Neural cell (in vitro differentiated cells): ENCODE measurements around the gene FHIT. TPM values are rescaled to one million over a fixed set of nuclear protein-coding genes. Genes with fewer than 3 reads are reported as not detected.

Source experiments
- H2AFZ ChIP-seq: fragments of 200-600, 300-800 bp; sonication (generic), shearing (Covaris generic); 2 replicates; pipeline ENCODE4 v1.6.0; 2014; ENCODE audit warnings: low read depth, mild to moderate bottlenecking, antibody characterized with exemption, low read length, moderate library complexity
- H3F3A ChIP-seq: fragments of 200-600 bp; shearing (Covaris generic); 2 replicates; pipeline ENCODE4 v1.6.1; 2016; ENCODE audit warnings: mild to moderate bottlenecking, moderate library complexity, mixed read lengths, antibody characterized with exemption, low read length; ENCODE audit not compliant: insufficient read depth, poor library complexity, severe bottlenecking
- H3K27ac ChIP-seq: fragments of 200-600, 300-800 bp; sonication (generic), shearing (Covaris generic); 2 replicates; pipeline ENCODE4 v1.5.1; 2014; ENCODE audit warnings: mild to moderate bottlenecking, low read length, moderate library complexity
- H3K27me3 ChIP-seq: fragments of 300-800, 200-600 bp; sonication (generic), shearing (Covaris generic); 2 replicates; pipeline ENCODE4 v1.6.0; 2014; ENCODE audit warnings: mild to moderate bottlenecking, low read depth, low read length, moderate library complexity; ENCODE audit not compliant: insufficient read depth
- H3K36me3 ChIP-seq: fragments of 300-800, 200-600 bp; sonication (generic), shearing (Covaris generic); 2 replicates; pipeline ENCODE4 v1.5.1; 2014; ENCODE audit warnings: mild to moderate bottlenecking, antibody characterized with exemption, low read length, moderate library complexity; ENCODE audit not compliant: insufficient read depth
- H3K4me2 ChIP-seq: fragments of 300-800, 200-600 bp; sonication (generic), shearing (Covaris generic); 2 replicates; pipeline ENCODE4 v1.6.0; 2014; ENCODE audit warnings: mild to moderate bottlenecking, low read length
- H3K4me3 ChIP-seq: fragments of 300-800, 200-600 bp; sonication (generic), shearing (Covaris generic); 2 replicates; pipeline ENCODE4 v1.5.1; 2014; ENCODE audit warnings: mild to moderate bottlenecking, low read length, moderate library complexity
- H3K79me2 ChIP-seq: fragments of 200-600 bp; shearing (Covaris generic); replicated peaks from 2 replicates; pipeline ENCODE4 v1.6.0; 2014; ENCODE audit warnings: mild to moderate bottlenecking, low read length, moderate library complexity; ENCODE audit not compliant: insufficient read depth
- H3K9ac ChIP-seq: fragments of 300-800, 200-600 bp; sonication (generic), shearing (Covaris generic); 2 replicates; pipeline ENCODE4 v1.6.1; 2016; ENCODE audit warnings: mild to moderate bottlenecking, low read length, mixed read lengths
- H3K9me2 ChIP-seq: fragments of 200-600 bp; shearing (Covaris generic); 2 replicates; pipeline ENCODE4 v1.6.1; 2016; ENCODE audit warnings: mild to moderate bottlenecking, low read length, mixed read lengths; ENCODE audit not compliant: insufficient read depth
- H3K9me3 ChIP-seq: fragments of 200-600, 300-800 bp; sonication (generic), shearing (Covaris generic); 2 replicates; pipeline ENCODE4 v1.6.1; 2016; ENCODE audit warnings: mild to moderate bottlenecking, mixed run types, low read length, moderate library complexity, mixed read lengths
- H4K20me1 ChIP-seq: fragments of 200-600 bp; shearing (Covaris generic); 2 replicates; pipeline ENCODE4 v1.6.1; 2016; ENCODE audit warnings: mild to moderate bottlenecking, mixed run types; ENCODE audit not compliant: insufficient read depth
- EP300 ChIP-seq: fragments of 450-650 bp; conservative IDR thresholded peaks from 2 replicates; pipeline ENCODE4 v1.6.1; 2014; ENCODE audit warnings: antibody characterized with exemption, mild to moderate bottlenecking, moderate library complexity; ENCODE audit not compliant: poor library complexity, severe bottlenecking
- EZH2 ChIP-seq: fragments of 200-600, 300-800 bp; shearing (Covaris generic), sonication (generic); IDR thresholded peaks from 2 replicates; pipeline ENCODE4 v1.6.1; 2014; ENCODE audit warnings: antibody characterized with exemption, low read length, borderline replicate concordance, mild to moderate bottlenecking; ENCODE audit not compliant: insufficient read depth, poor library complexity, severe bottlenecking
- MXI1 ChIP-seq: fragments of 450-650 bp; conservative IDR thresholded peaks from 2 replicates; pipeline ENCODE4 v1.6.1; 2014; ENCODE audit warnings: antibody characterized with exemption, mild to moderate bottlenecking; ENCODE audit not compliant: poor library complexity, severe bottlenecking
- POLR2AphosphoS5 ChIP-seq: IDR thresholded peaks from 2 replicates; pipeline ENCODE4 v1.6.1; 2012
- RAD21 ChIP-seq: fragments of 450-650 bp; conservative IDR thresholded peaks from 2 replicates; pipeline ENCODE4 v1.6.1; 2014; ENCODE audit warnings: antibody characterized with exemption, mild to moderate bottlenecking, moderate library complexity
- SMC3 ChIP-seq: fragments of 450-650 bp; conservative IDR thresholded peaks from 2 replicates; pipeline ENCODE4 v1.6.1; 2014; ENCODE audit warnings: antibody characterized with exemption, mild to moderate bottlenecking, moderate library complexity; ENCODE audit not compliant: poor library complexity
- TAF1 ChIP-seq: IDR thresholded peaks from 2 replicates; pipeline ENCODE4 v1.6.1; 2012; ENCODE audit warnings: low read depth
- polyA plus RNA-seq: library from polyadenylated mRNA; depleted of rRNA; stranded (reverse); fragments of >200 nt; gene quantifications from 2 replicates; pipeline ENCODE4 v1.2.3, GENCODE V29; 2014
- TF ChIP-seq, protein P1 (sequence below): IDR thresholded peaks from 2 replicates; pipeline ENCODE4 v1.6.1; 2012; ENCODE audit warnings: borderline replicate concordance
- TF ChIP-seq, protein P2 (sequence below): fragments of 450-650 bp; IDR thresholded peaks from 2 replicates; pipeline ENCODE4 v1.5.1; 2014; ENCODE audit warnings: antibody characterized with exemption, mild to moderate bottlenecking, moderate library complexity; ENCODE audit not compliant: poor library complexity, severe bottlenecking

The FHIT gene
- polyA plus RNA-seq, 1 donor from 2014 or later = not detected

GRCh38 chr3:60073942-60074341 is 1177.3 kb downstream of the FHIT start:
- no peak overlapping the region for H3K9ac ChIP-seq
- H3K4me3 ChIP-seq = no peak overlapping the region
- no peaks in the 10 kb centered on the region for H3K9me2 ChIP-seq
- no peaks in the 10 kb centered on the region for H3K79me2 ChIP-seq
- H4K20me1 ChIP-seq = no peaks in the 10 kb centered on the region
- no peak overlapping the region for H2AFZ ChIP-seq
- H3K27ac ChIP-seq = no peak overlapping the region
- TF ChIP-seq POLR2AphosphoS5 (no peak), EP300 (no peak), RAD21 (no peak), TAF1 (no peak), MXI1 (no peak), SMC3 (no peak), EZH2 (no peak)
- TF ChIP-seq, protein P1, sequence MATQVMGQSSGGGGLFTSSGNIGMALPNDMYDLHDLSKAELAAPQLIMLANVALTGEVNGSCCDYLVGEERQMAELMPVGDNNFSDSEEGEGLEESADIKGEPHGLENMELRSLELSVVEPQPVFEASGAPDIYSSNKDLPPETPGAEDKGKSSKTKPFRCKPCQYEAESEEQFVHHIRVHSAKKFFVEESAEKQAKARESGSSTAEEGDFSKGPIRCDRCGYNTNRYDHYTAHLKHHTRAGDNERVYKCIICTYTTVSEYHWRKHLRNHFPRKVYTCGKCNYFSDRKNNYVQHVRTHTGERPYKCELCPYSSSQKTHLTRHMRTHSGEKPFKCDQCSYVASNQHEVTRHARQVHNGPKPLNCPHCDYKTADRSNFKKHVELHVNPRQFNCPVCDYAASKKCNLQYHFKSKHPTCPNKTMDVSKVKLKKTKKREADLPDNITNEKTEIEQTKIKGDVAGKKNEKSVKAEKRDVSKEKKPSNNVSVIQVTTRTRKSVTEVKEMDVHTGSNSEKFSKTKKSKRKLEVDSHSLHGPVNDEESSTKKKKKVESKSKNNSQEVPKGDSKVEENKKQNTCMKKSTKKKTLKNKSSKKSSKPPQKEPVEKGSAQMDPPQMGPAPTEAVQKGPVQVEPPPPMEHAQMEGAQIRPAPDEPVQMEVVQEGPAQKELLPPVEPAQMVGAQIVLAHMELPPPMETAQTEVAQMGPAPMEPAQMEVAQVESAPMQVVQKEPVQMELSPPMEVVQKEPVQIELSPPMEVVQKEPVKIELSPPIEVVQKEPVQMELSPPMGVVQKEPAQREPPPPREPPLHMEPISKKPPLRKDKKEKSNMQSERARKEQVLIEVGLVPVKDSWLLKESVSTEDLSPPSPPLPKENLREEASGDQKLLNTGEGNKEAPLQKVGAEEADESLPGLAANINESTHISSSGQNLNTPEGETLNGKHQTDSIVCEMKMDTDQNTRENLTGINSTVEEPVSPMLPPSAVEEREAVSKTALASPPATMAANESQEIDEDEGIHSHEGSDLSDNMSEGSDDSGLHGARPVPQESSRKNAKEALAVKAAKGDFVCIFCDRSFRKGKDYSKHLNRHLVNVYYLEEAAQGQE = no peak
- TF ChIP-seq, protein P2, sequence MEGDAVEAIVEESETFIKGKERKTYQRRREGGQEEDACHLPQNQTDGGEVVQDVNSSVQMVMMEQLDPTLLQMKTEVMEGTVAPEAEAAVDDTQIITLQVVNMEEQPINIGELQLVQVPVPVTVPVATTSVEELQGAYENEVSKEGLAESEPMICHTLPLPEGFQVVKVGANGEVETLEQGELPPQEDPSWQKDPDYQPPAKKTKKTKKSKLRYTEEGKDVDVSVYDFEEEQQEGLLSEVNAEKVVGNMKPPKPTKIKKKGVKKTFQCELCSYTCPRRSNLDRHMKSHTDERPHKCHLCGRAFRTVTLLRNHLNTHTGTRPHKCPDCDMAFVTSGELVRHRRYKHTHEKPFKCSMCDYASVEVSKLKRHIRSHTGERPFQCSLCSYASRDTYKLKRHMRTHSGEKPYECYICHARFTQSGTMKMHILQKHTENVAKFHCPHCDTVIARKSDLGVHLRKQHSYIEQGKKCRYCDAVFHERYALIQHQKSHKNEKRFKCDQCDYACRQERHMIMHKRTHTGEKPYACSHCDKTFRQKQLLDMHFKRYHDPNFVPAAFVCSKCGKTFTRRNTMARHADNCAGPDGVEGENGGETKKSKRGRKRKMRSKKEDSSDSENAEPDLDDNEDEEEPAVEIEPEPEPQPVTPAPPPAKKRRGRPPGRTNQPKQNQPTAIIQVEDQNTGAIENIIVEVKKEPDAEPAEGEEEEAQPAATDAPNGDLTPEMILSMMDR = no peak
- H3K27me3 ChIP-seq = no peaks in the 10 kb centered on the region
- no peaks in the 10 kb centered on the region for H3K36me3 ChIP-seq
- no peaks in the 10 kb centered on the region for H3F3A ChIP-seq
- no peaks in the 10 kb centered on the region for H3K9me3 ChIP-seq
- no peak overlapping the region for H3K4me2 ChIP-seq

DNA sequence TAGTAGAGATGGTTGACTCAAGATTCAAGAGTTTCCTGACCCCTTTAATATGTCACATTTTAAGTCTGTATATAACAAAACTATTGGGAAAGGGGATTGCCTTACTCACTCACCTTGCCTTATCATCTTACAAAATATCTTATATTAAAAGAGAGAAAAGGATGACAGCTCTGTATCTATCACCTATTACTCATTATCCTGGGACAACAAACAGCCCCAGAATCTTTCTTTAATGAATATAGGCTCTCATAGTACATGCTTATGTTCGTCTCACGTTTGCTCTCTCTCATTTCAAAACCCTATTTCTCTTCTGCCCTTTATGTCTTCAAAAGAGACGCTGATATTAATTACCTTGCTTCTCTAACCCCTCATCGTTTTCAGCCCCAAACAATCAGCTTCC is 1178.0 kb downstream of the FHIT start:
- Histone ChIP-seq H3K9ac (no peak overlapping the region), H3K27me3 (no peaks in the 10 kb centered on the region), H4K20me1 (no peaks in the 10 kb centered on the region), H3K27ac (no peak overlapping the region), H3K9me3 (no peaks in the 10 kb centered on the region), H3K36me3 (no peaks in the 10 kb centered on the region), H3K79me2 (no peaks in the 10 kb centered on the region), H3K4me3 (no peak overlapping the region), H3F3A (no peaks in the 10 kb centered on the region), H2AFZ (no peak overlapping the region), H3K9me2 (no peaks in the 10 kb centered on the region), H3K4me2 (no peak overlapping the region)
- TF ChIP-seq TAF1 = no peak

DNA sequence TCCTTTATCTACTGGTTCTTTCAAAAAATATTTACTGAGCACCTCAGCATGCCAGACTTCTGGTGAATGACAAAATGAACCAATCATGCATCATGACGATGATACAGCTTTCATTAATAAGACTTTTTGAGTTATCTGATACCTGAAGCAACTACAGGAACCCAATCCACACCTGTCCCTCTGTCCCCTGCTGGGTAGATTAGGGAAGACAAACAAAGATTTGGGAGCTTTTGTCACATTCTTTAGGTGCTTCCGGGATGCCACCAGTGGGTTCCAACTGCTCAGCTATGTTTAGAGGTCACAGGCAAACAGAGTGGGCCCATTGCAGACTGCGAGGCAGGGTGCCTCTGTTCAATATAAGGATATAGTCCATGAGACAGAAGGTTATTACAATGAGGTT is 1180.9 kb downstream of the FHIT start:
- Histone ChIP-seq H3K27ac (no peak overlapping the region), H3K27me3 (no peaks in the 10 kb centered on the region), H3K4me2 (no peak overlapping the region), H4K20me1 (no peaks in the 10 kb centered on the region), H3K9ac (no peak overlapping the region), H3K36me3 (no peaks in the 10 kb centered on the region), H2AFZ (no peak overlapping the region), H3F3A (no peaks in the 10 kb centered on the region), H3K79me2 (no peaks in the 10 kb centered on the region), H3K9me3 (no peaks in the 10 kb centered on the region), H3K9me2 (no peaks in the 10 kb centered on the region), H3K4me3 (no peak overlapping the region)
- TF ChIP-seq MXI1 (no peak), RAD21 (no peak), EZH2 (no peak), SMC3 (no peak), EP300 (no peak), POLR2AphosphoS5 (no peak), TAF1 (no peak)
- TF ChIP-seq, protein P1 = no peak
- TF ChIP-seq, protein P2 = no peak
